Right atrium auricular region (tissue), 2 donors: ENCODE results near the gene MXRA8. TPM values are rescaled to one million over a fixed set of nuclear protein-coding genes. Genes with fewer than 3 reads are reported as not detected.

Source experiments
- DNase-seq: peaks from one replicate; pipeline ENCODE4 v3.0.0-alpha.2; 2019; ENCODE audit warnings: low spot score
- H3K27ac ChIP-seq, 2 donors: fragments of 200-600 bp; sonication (generic); 1 replicate in 1 of 2; 2 replicates in 1 of 2; pipeline ENCODE4 v1.5.1; 2016 to 2019
- H3K27me3 ChIP-seq, 2 donors: fragments of 200-600 bp; sonication (generic); one replicate each; pipeline versions ENCODE4 v1.5.1 to v1.6.0; 2017 to 2019
- H3K36me3 ChIP-seq: fragments of 200-600 bp; sonication (generic); one replicate; pipeline ENCODE4 v1.5.1; 2016
- H3K4me1 ChIP-seq, 2 donors: fragments of 200-600 bp; sonication (generic); one replicate each; pipeline versions ENCODE4 v1.5.1 to v1.6.0; 2017 to 2019
- H3K4me3 ChIP-seq, 2 donors: fragments of 200-600 bp; sonication (generic); 1 replicate in 1 of 2; 2 replicates in 1 of 2; pipeline ENCODE4 v1.5.1; 2017 to 2019; ENCODE audit warnings: mild to moderate bottlenecking in 1 of 2, moderate library complexity in 1 of 2
- H3K9me3 ChIP-seq, 2 donors: fragments of 200-600 bp; sonication (generic); one replicate each; pipeline ENCODE4 v1.5.1; 2019
- CTCF ChIP-seq, 2 donors: fragments of 200-600 bp; sonication (generic); IDR thresholded peaks; one replicate each; pipeline ENCODE4 v1.5.1; 2019; ENCODE audit warnings: antibody characterized with exemption in 2 of 2
- total RNA-seq, 2 donors: library from RNA; depleted of rRNA; stranded (reverse); fragments of >200 nt; gene quantifications; one replicate each; pipeline ENCODE4 v1.1.0, GENCODE V29; 2016

Gene MXRA8
- total RNA-seq, 2 donors from 2014 or later, result 53.4 to 58.6 TPM

GRCh38 chr1:1310109-1310385 lies 48.3 kb downstream of the MXRA8 start:
- peaks cover 0 to 37% of the 10 kb centered on the region in 2 donors for H3K4me1 ChIP-seq

GRCh38 chr1:1309251-1310108 lies 48.9 kb downstream of the MXRA8 start:
- no peak for DNase-seq
- H3K27me3 ChIP-seq, result no peaks in the 10 kb centered on the region
- H3K4me3 ChIP-seq, result peak overlapping the region; percentile 67 to 90
- H3K27ac ChIP-seq, result peak overlapping the region; percentile 95
- TF ChIP-seq CTCF (IDR thresholded peaks at IDR 0.05), result no peak
- H3K36me3 ChIP-seq, result peaks cover 33% of the 10 kb centered on the region
- H3K4me1 ChIP-seq, result peaks cover 0 to 43% of the 10 kb centered on the region in 2 donors
- no peaks in the 10 kb centered on the region for H3K9me3 ChIP-seq

More at GRCh38 chr1:1310109-1310385, 48.3 kb downstream of the MXRA8 start:
- DNase-seq, result no peak
- no peaks in the 10 kb centered on the region for H3K9me3 ChIP-seq
- peaks cover 39% of the 10 kb centered on the region for H3K36me3 ChIP-seq
- H3K4me3 ChIP-seq, result no peak overlapping the region
- TF ChIP-seq CTCF (IDR thresholded peaks at IDR 0.05), result no peak
- H3K27ac ChIP-seq, result peak overlapping the region in 1 of 2 donors; percentile 95
- H3K27me3 ChIP-seq, result no peaks in the 10 kb centered on the region

- Histone ChIP-seq H3K9me3 (no peaks in the 10 kb centered on the region), H3K4me3 (peak overlapping the region; percentile 67 to 90), H3K36me3 (peaks cover 27% of the 10 kb centered on the region), H3K27ac (peak overlapping the region; percentile 95), H3K4me1 (peaks cover 0 to 50% of the 10 kb centered on the region in 2 donors), H3K27me3 (no peaks in the 10 kb centered on the region)
- no peak for TF ChIP-seq CTCF (IDR thresholded peaks at IDR 0.05)
- DNase-seq, result no peak
These were observed 49.6 kb downstream of the MXRA8 start for GRCh38 chr1:1308756-1309250.

- H3K9me3 ChIP-seq, result no peaks in the 10 kb centered on the region
- peak within 1 kb of the TSS; percentile 95 for H3K27ac ChIP-seq
- peak in 1 of 2 donors; percentile 22 for TF ChIP-seq CTCF (IDR thresholded peaks at IDR 0.05)
- peak; percentile 95 for DNase-seq
- peak within 1 kb of the TSS; percentile 67 to 90 for H3K4me3 ChIP-seq
- peaks cover 0 to 51% of the 10 kb centered on the region in 2 donors for H3K4me1 ChIP-seq
- H3K27me3 ChIP-seq, result no peaks in the 10 kb centered on the region
- H3K36me3 ChIP-seq, result peaks cover 20% of the 10 kb centered on the region
These were observed 50.2 kb downstream of the MXRA8 start, which contains the start of the genes ACAP3 and PUSL1 for GRCh38 chr1:1307923-1308755. ACAP3 (minus strand) TSS chr1:1307930; CDS start chr1:1307815, 115 bp downstream. PUSL1 (plus strand) TSS chr1:1308597; CDS start chr1:1308644, 47 bp downstream.

- peaks cover 0 to 51% of the 10 kb centered on the region in 2 donors for H3K4me1 ChIP-seq
- peak overlapping the region; percentile 67 to 90 for H3K4me3 ChIP-seq
- no peaks in the 10 kb centered on the region for H3K9me3 ChIP-seq
- no peak for TF ChIP-seq CTCF (IDR thresholded peaks at IDR 0.05)
- H3K27me3 ChIP-seq, result no peaks in the 10 kb centered on the region
- H3K36me3 ChIP-seq, result peaks cover 13% of the 10 kb centered on the region
- H3K27ac ChIP-seq, result peak overlapping the region; percentile 95
- no peak for DNase-seq
These were observed 51.0 kb downstream of the MXRA8 start for GRCh38 chr1:1307261-1307922.
